GM18870 (cell line): ENCODE data around the gene ZNF148.
A peak's percentile ranks its signal among the peaks of the same experiment; 100 is the strongest.
"Not testable (repeated sequence)": the region's sequence is repeated elsewhere in the genome, so short reads cannot be mapped to it uniquely, and the experiment has no call there.

Experiments used
- ATAC-seq: cut with Tn5 transposase; IDR thresholded peaks from one replicate; pipeline ENCODE4 v1.9.1; 2021; ENCODE audit warnings: moderate library complexity; ENCODE audit not compliant: unreplicated experiment

ZNF148 gene, protein sequence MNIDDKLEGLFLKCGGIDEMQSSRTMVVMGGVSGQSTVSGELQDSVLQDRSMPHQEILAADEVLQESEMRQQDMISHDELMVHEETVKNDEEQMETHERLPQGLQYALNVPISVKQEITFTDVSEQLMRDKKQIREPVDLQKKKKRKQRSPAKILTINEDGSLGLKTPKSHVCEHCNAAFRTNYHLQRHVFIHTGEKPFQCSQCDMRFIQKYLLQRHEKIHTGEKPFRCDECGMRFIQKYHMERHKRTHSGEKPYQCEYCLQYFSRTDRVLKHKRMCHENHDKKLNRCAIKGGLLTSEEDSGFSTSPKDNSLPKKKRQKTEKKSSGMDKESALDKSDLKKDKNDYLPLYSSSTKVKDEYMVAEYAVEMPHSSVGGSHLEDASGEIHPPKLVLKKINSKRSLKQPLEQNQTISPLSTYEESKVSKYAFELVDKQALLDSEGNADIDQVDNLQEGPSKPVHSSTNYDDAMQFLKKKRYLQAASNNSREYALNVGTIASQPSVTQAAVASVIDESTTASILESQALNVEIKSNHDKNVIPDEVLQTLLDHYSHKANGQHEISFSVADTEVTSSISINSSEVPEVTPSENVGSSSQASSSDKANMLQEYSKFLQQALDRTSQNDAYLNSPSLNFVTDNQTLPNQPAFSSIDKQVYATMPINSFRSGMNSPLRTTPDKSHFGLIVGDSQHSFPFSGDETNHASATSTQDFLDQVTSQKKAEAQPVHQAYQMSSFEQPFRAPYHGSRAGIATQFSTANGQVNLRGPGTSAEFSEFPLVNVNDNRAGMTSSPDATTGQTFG

DNA sequence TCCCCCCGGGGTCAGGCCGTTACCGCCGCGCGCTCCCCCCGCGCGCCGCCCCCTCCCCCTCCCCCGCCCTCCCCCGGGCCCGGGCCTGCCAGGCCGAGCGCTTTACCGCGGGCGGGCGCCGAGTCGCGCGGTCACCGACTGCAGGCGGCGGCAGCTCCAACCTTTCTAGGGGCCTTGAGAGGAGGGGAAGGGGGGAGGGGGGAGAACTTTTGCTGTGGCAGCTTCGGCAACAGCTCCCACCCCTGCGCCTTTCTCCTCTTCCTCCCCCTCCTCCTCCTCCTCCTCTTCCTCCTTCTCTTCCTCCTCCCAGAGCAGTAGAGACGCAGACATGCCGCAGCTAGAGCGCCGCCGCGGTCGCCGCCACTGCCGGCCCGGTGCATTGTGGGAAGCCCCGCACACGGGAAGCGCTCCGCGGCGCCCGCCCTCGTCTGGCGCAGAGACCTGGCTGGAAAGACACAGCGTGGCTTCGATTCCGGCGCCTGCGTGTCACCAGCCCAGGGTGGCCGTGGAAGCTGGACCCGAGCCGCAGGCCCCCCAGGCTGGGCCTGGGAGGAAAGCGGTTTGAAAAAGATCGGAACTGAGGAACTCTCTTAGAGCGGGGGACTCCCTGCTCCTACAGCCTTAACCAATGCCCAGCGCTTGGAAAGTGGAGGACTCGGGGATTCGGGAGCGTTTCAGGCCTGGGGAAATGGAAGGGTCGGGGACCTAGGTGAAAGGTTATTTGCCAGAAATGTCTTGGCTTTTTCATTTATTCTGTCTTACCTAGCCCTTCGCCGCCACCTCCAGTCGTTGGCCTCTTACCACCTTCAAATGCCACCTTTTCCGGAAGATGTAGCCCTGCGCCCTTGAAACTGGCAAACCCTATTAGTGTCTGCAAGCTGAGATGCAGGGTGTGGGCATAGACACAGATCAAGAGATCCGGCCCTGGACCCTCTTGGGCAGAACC, at the start of gene ZNF148:
ZNF148 (minus strand) TSS at position 330 of the 946 bp plus-strand sequence. CDS start 61,685 bp downstream, outside the sequence.
- peak; percentile 72 for ATAC-seq

DNA sequence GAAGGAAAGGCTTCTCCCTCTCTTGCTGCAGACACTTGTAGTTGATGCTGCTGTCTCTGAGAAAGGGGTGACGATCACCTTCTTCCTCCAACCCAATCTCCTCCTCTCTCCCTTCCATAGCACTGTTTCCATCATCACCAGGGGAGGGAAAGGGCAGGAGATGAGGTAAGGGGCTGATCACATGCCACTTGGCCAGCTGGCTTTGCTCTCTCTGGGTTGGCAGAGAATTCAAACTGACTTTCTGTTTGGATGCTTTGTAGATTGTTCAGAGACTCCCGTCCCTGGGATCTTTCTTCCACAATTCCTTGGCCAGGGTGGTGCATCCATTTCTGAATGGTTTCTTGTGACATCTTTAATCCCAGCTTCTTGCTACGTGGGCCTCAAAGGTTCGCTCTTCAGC, 43.2 kb upstream of the ZNF148 start:
- ATAC-seq = no peak

DNA sequence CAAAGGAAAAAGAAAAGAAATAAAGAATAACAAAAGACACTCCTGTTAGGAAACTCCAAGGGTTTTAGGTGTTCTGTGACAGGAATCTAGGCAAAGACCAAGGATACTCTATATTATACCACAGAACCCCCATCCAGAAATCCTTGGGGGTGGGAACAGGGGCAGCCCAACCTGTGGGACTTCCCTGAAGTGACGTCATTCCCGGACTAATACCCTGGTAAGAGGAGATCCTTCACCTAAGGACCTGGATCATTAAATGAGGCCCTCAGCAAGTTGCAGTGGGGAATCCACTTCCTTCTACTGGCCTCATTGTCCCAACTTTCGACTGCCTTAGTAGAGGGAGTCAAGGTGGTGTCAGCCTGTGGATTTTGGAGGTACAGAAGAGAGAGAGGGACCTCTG, 41.1 kb upstream of the ZNF148 start:
- ATAC-seq = no peak

DNA sequence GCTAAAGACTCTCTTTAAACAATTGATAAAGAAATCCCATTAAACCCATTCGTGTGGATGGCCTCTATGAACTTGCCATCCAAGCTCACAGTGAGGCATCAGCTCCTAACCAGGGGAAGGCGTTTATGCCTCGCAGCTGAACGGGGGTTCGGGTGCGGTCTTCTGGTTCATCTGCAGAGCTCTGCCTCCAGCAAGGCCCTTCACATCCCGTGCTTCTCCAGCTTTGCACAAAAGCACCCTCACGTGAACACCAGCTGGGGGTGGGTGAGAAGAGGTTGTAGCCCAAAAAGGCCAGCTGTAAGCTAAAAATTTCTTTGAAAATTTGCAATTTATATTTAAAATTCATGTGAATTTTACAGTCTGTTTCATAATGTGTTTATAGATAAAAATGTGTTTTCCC, 39.5 kb upstream of the ZNF148 start:
- ATAC-seq = no peak

DNA sequence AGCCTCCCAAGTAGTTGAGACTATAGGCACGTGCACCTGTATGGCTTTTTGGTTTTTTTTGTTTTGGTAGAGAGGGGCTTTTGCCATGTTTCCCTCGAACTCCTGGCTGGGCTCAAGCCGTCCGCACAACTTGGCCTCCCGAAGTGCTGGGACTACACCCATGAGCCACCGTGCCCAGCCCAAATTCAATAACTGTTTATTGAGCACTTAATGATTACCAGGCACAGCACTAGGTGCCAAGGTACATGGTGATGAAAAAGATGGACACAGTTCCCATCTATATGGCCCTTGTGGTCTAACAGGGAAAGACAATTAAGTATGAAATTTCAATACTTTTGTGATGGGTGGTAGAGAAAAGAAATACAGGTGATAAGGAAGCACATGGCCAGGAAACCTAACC, 35.8 kb upstream of the ZNF148 start:
- no peak for ATAC-seq

DNA sequence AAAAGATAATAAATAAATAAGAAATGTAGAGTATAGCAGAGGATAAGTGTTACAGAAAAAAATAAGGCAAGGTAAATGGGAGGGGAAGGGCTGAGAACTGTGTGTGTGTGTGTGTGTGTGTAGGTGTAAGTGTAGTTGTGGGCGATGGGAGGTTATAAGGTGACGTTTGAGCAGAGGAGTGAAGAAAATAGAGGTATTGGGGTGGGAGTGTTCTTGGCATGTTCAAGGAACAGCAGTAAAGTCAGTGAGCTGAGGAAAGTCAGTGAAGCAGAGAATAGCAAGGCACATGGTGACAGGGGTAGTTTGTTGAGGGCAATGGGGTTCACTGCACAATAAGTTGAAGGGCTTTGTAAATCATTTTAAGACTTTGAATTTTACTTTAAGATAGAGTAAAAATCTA, 30.9 kb upstream of the ZNF148 start:
- ATAC-seq = no peak

DNA sequence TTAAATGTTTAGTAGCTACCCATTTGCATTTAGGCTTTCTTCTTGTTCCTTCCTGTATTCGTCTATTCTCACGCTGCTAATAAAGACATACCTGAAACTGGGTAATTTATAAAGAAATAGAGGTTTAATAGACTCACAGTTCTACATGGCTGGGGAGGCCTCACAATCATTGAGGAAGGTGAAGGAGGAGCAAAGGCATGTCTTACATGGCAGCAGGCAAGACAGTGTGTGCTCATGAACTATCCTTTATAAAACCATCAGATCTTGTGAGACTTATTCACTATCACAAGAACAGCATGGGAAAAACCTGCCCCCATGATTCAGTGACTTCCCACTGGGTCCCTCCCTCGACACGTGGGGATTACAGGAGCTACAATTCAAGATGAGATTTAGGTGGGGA, 30.4 kb upstream of the ZNF148 start:
- ATAC-seq = not testable (repeated sequence)

DNA sequence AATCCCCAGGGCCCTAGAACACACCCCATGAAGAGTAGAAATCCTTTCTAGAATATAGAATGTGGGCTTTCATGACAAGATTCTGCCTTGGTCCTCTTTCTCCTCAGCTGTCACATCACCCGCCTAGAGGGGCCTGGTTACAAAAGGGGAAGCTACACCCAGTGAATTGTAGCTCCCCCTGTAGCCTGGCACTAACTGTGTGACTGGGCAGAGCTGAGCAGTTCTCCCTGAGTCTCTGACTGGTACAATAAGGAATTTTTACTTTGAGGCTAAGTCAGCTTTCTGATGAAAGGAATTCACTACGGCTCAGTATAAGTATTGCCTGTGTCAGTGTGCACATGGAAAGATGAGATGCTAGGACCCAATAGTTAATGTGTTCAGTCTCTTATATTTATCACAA, 28.7 kb upstream of the ZNF148 start:
- no peak for ATAC-seq

DNA sequence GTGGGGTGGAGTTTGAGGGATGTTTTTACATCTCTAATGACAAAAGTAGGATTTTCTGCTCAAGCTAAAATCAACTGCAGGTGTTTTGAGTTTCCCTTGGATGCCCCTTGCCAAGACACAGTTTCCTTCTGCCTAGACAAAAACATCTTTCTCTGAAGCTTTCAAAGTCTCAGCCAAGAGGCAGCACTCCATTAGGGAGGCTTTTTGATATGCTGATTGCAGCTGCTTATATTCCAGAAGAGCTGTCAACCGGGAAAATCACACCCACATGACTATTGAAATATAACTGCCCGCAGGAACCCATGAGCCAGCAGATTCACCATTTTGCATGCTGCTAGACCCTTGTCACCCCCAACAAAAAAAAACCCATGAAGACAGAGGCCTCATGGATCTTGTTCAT, 27.5 kb upstream of the ZNF148 start:
- no peak for ATAC-seq

DNA sequence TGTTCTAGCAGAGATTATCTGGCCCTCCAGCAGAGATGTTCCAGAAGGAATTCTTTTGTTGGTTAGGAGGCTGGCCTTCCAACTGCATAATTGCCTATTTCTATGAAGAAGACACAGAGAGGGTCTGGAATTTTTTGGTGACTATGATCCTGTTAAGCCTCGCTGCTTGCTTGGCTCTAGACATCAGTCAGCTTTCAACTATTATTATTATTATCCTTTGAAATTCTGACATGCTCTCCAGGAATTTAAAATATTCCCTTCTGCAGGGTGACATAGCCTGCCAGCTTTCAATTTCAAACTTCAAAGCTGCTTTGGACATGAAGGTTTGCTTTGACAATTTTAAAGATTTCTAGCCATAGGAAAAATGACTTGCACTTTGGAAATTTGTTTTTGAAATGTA, 26.3 kb upstream of the ZNF148 start:
- no peak for ATAC-seq

DNA sequence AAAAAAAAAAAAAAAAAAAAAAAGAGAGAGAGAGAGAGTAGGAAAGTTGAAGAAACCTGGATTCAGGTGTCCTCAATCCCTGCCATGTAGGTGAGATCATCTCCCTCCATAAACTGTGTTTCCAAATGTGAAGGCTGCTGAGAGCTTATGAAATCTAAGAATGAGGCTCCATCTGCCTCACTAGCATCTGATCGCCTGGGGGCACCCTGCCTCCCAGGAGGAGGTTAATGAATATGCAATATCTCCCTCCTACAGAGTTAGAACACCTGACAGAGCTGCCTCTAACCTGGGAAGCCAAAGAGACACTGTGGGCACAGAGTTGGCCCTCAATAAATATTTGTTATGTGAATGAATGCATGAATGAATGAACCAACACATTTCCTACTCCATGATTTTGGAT, 23.8 kb upstream of the ZNF148 start:
- ATAC-seq = no peak

DNA sequence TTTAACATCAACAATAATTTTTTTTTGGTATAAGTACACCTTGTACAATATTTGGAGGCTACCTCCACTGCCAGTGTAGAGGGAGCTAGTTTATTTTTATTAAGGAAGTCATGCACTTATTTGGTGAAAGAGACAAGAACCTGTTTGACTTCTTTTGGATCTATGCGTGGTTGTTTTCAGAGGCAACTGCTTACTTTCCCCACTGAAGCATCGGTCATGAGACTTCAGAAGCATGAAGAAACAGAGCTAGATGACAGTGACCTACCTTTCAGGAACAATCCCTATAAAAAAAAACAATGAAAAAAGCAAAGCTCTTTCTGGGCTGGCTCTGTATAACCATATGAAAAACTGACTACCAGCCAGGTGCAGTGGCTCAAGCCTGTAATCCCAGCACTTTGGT, 20.0 kb upstream of the ZNF148 start:
- no peak for ATAC-seq

DNA sequence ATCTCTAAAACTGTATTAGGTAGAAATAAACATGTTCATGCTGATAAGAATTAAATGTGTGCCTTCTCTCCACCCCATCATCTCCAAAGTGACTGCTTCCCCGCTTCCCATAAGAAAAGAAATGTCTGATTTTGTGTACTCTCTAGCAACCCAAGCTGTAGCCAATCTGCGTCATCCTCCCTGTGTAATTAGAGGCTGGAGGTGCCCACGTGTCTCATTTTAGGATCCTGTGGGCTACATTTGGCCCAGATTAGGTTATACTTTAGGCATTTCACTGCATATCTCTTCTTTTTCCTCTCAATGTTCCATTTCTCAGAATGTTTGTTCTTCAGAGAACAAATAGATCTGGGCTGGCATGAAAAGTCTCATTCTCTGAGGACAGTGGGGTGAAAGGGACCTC, 19.3 kb upstream of the ZNF148 start:
- ATAC-seq = no peak

DNA sequence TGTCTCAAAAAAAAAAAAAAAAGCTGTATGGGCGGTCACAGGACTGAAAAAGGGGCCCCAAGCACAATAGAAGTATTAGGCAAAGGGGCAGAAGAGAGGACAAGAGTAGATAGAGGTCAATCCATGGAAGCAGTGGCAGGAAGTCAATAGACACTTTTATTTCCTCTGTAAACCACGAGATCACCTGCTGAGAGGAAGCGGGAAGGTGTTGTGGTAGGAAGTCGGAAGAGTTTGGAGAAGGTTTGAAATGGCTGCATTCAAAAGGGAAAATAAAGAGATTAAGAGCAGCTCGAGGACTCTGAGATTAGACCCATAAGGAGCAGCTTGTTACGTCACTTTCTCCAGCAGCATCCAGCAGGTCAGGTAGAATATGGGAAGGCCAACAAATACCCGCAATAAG, 14.2 kb upstream of the ZNF148 start:
- ATAC-seq = no peak

DNA sequence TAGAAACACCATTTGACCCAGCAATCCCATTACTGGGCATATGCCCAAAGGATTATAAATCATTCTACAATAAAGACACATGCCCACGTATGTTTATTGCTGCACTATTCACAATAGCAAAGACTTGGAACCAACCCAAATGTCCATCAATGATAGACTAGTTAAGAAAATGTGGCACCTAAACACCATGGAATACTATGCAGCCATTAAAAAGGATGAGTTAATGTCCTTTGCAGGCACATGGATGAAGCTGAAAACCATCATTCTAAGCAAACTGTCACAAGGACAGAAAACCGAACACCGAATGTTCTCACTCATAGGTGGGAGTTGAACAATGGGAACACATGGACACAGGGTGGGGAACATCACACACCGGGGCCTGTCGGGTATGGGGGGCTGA, 13.2 kb upstream of the ZNF148 start:
- not testable (repeated sequence) for ATAC-seq

DNA sequence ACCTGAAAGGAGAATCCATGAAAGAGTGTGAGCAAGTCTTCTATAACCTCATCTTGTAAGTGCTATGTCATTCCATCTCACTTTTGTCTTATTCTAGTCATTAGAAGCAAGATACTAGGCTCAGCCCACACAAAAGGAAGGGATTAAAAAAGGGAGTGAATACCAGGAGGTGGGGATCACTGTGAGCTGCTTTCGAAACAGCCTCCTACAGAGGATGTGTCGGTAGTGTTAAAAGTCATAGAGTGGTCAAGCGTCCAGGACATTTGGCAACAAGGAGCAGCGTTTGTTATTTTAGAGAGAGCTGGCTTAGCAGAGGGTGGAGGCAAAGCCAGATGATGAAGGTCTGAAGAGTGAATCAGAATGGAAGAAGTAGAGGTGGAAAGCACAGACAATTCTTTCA, 11.7 kb upstream of the ZNF148 start:
- no peak for ATAC-seq

DNA sequence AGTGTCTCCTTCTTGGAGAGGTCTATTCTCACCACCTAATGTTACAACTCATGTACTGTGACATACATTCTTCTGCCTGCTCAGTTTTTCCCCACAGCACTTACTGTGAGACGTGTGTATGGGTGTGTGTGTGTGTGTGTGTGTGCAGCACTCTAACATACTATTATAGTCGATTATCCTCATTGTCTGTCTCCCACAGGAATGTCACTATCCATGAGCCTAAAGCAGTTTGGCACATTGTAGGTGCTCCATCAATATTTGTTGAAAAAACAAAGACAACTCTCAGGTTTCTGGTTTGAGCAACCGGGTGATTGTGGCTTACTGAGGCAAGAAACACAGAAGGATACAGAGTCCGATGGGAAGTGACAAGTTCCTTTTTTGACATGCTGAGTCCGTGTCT, 8.6 kb upstream of the ZNF148 start:
- no peak for ATAC-seq

DNA sequence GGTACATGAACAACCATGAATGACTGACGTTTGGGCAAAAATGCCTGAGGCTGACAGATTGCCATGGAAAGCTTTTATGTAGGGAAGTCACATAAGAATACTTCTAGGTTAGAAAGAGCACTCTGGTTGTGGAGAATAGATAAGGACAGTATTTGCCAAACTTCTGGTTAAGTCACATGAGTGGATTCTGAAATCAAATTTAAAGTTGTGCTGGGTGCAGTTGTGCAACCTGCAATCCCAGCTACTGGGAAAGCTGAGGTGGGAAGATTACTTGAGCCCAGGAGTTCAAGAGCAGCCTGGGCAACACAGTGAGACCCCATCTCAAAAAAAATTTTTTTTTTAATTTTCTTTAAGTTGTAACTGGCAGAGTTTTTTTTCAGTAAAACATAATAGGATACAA, 7.2 kb upstream of the ZNF148 start:
- no peak for ATAC-seq

DNA sequence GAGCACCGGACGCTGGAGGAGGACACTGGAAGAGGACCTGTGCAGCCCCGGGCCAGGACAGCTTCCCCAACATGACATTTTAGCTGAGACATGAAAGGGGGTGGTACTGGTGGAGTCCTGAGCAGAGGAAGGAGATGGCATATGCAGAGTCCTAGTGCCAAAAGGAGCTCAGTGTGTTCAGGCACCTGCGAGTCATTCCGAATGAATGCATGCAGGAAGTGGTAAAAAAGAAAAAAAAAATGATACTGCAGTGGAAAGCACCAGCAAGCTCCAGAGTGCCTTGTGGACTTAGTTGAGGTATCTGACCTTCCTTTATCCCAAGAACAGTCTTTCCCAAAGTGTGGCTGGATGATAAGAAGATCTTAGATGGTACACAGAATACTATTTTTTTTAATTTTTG, 6.6 kb upstream of the ZNF148 start:
- ATAC-seq = no peak

DNA sequence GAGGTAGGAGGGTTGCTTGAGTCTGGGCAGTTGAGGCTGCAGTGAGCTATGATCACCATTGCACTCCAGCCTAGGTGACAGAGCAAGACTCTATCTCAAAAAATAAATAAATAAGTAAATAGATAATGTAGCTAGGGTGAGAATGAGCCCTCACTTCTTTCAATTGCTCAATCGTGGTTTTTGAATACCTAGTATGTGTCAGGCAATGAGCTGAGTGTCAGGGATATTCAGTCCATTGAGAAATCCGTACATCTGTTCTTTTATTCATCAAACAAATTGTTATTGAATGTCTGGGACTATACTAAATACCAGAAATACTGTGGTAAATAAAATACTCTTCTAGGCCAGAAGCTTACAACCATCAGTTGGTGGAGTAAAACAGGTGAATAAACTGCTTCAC, 6.2 kb upstream of the ZNF148 start:
- ATAC-seq = no peak

DNA sequence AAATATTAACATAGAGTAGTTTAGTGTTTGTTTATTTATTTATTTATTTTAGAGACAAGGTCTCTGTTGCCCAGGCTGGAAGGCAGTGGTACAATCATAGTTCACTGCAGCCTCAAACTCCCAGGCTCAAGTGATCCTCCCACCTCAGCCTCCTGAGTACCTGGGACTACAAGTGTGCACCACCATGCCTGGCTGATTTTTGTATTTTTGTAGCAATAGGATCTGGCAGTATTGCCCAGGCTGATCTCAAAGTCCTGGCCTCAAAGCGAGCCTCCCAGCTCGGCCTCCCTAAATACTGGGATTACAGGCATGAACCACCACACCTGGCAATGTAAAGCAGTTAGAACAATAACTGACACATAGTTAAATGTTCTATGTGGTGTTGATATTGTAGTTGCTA, 4.4 kb upstream of the ZNF148 start:
- no peak for ATAC-seq
